ENCODE data around the gene NAALADL2.

DNA sequence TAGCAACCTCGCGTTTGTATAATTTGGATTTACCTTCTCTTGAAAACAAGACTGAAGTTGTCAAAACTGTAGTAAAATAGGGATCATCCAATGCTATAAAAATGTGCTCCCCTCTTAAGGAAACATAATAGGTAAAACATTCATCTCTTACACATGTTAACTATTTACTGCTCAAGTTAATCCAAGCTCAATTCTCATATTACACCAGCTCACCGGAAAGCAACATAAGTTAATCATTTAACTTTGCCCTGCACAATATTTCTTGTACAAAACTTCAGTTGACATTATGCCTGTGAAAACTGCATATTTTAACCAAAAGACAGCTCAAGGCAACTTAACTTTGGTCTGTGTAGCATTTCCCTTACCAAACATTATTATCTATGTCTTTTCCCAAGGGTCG, 634.2 kb downstream of the NAALADL2 start:
- TF ChIP-seq, protein P1, sequence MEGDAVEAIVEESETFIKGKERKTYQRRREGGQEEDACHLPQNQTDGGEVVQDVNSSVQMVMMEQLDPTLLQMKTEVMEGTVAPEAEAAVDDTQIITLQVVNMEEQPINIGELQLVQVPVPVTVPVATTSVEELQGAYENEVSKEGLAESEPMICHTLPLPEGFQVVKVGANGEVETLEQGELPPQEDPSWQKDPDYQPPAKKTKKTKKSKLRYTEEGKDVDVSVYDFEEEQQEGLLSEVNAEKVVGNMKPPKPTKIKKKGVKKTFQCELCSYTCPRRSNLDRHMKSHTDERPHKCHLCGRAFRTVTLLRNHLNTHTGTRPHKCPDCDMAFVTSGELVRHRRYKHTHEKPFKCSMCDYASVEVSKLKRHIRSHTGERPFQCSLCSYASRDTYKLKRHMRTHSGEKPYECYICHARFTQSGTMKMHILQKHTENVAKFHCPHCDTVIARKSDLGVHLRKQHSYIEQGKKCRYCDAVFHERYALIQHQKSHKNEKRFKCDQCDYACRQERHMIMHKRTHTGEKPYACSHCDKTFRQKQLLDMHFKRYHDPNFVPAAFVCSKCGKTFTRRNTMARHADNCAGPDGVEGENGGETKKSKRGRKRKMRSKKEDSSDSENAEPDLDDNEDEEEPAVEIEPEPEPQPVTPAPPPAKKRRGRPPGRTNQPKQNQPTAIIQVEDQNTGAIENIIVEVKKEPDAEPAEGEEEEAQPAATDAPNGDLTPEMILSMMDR (IDR thresholded peaks at IDR 0.05; ENCODE audit: borderline replicate concordance, extremely low read depth, low read length, poor library complexity, severe bottlenecking) = no peak
- TF ChIP-seq EZH2 (IDR thresholded peaks at IDR 0.05; ENCODE audit: borderline replicate concordance, low read depth, low read length, severe bottlenecking) = no peak

Data from DND-41 (cell line).